Colonic mucosa (tissue), 4 donors: ENCODE measurements around the gene EEA1. TPM values are rescaled to one million over a fixed set of nuclear protein-coding genes. Genes with fewer than 3 reads are reported as not detected.

Experiments used
- DNase-seq: peaks from one replicate; pipeline ENCODE4 v3.0.0-alpha.2; 2020
- H3K27ac ChIP-seq: fragments of 200-600 bp; one replicate; pipeline ENCODE4 v1.8.0; 2021
- H3K27me3 ChIP-seq: fragments of 200-600 bp; one replicate; pipeline ENCODE4 v1.8.0; 2021
- H3K36me3 ChIP-seq: fragments of 200-600 bp; one replicate; pipeline ENCODE4 v1.8.0; 2021
- H3K4me1 ChIP-seq: fragments of 200-600 bp; one replicate; pipeline ENCODE4 v1.8.0; 2021; ENCODE audit warnings: mild to moderate bottlenecking
- H3K4me3 ChIP-seq: fragments of 200-600 bp; one replicate; pipeline ENCODE4 v1.8.0; 2021
- H3K9ac ChIP-seq, 2 donors: one replicate each; pipeline ENCODE4 v1.7.0; 2013; ENCODE audit warnings: control low read depth in 2 of 2, low read depth in 2 of 2, low read length in 2 of 2
- H3K9me3 ChIP-seq: fragments of 200-600 bp; one replicate; pipeline ENCODE4 v1.8.0; 2021
- CTCF ChIP-seq: fragments of 200-600 bp; IDR thresholded peaks from one replicate; pipeline ENCODE4 v1.8.0; 2022; ENCODE audit warnings: antibody characterized with exemption, mild to moderate bottlenecking
- intact Hi-C: fragments of 100-400 bp; cut with DNase I; formaldehyde crosslinking; loops from one replicate; pipeline ENCODE4 v1.14.1; 2022
- total RNA-seq, 2 donors: library from RNA; stranded (reverse); fragmentation: NEBNext Ultra II Directional in 1 of 2; extraction: Animal tissue kit (Norgen Biotek cat#: 25700) in 1 of 2; gene quantifications; one replicate each; pipeline ENCODE4 v1.2.1, GENCODE V29; 2021
- donor health status: healthy.
- donor health status: DM: no; HTN: no; CAD: no.
- donor health status: DM: no; HTN: no; CAD: no.

The EEA1 gene
- total RNA-seq, 2 donors from 2014 or later, result 23.0 to 38.7 TPM

- H3K4me1 ChIP-seq, result no peaks in the 10 kb centered on the region
- DNase-seq, result no peak
- no peak overlapping the region for H3K9ac ChIP-seq
- no peak overlapping the region for H3K27ac ChIP-seq
- H3K27me3 ChIP-seq, result no peaks in the 10 kb centered on the region
- intact Hi-C loops, result loop anchor here (10.0 kb wide), 1 partner anchor 645 kb away; no protein-coding TSS in a partner anchor
- H3K4me3 ChIP-seq, result no peak overlapping the region
- no peak for TF ChIP-seq CTCF
- no peaks in the 10 kb centered on the region for H3K9me3 ChIP-seq
- peaks cover 5% of the 10 kb centered on the region for H3K36me3 ChIP-seq
These were observed 149.2 kb downstream of the EEA1 start for GRCh38 chr12:92779902-92780301.

- TF ChIP-seq CTCF, result no peak
These were observed 150.6 kb downstream of the EEA1 start for GRCh38 chr12:92778525-92778924.

GRCh38 chr12:92775416-92775815, 153.7 kb downstream of the EEA1 start:
- Histone ChIP-seq H3K4me3 (no peak overlapping the region), H3K4me1 (no peaks in the 10 kb centered on the region), H3K36me3 (peaks cover 5% of the 10 kb centered on the region), H3K9ac (no peak overlapping the region), H3K9me3 (no peaks in the 10 kb centered on the region), H3K27me3 (no peaks in the 10 kb centered on the region), H3K27ac (no peak overlapping the region)
- DNase-seq, result no peak
- intact Hi-C loops, result no loop called here
- no peak for TF ChIP-seq CTCF

More at GRCh38 chr12:92778525-92778924, 150.6 kb downstream of the EEA1 start:
- H3K9me3 ChIP-seq, result no peaks in the 10 kb centered on the region
- no peaks in the 10 kb centered on the region for H3K27me3 ChIP-seq
- no peak overlapping the region for H3K4me3 ChIP-seq
- no peaks in the 10 kb centered on the region for H3K4me1 ChIP-seq
- no peak overlapping the region for H3K9ac ChIP-seq
- peaks cover 5% of the 10 kb centered on the region for H3K36me3 ChIP-seq
- no peak overlapping the region for H3K27ac ChIP-seq
- DNase-seq, result no peak
- intact Hi-C loops, result no loop called here

GRCh38 chr12:92771001-92771400, 158.1 kb downstream of the EEA1 start:
- TF ChIP-seq CTCF, result no peak
- Histone ChIP-seq H3K9ac (no peak overlapping the region), H3K9me3 (no peaks in the 10 kb centered on the region), H3K27ac (no peak overlapping the region), H3K4me1 (no peaks in the 10 kb centered on the region), H3K27me3 (no peaks in the 10 kb centered on the region), H3K36me3 (no peaks in the 10 kb centered on the region), H3K4me3 (no peak overlapping the region)
- intact Hi-C loops, result no loop called here
- DNase-seq, result no peak

GRCh38 chr12:92769124-92769901, 159.8 kb downstream of the EEA1 start:
- no peak for DNase-seq
- intact Hi-C loops, result no loop called here
- H3K9ac ChIP-seq, result no peak overlapping the region
- no peaks in the 10 kb centered on the region for H3K36me3 ChIP-seq
- H3K4me1 ChIP-seq, result no peaks in the 10 kb centered on the region
- no peaks in the 10 kb centered on the region for H3K27me3 ChIP-seq
- no peaks in the 10 kb centered on the region for H3K9me3 ChIP-seq
- H3K27ac ChIP-seq, result no peak overlapping the region
- TF ChIP-seq CTCF, result no peak
- H3K4me3 ChIP-seq, result no peak overlapping the region
